H1 (cell line): ENCODE data around the gene BCAS3. TPM values are rescaled to one million over a fixed set of nuclear protein-coding genes. Genes with fewer than 3 reads are reported as not detected.

Experiments used
- CTCF ChIA-PET: fragments of 300-600 bp; sonication (Branson Sonifier 250); formaldehyde crosslinking; loops from one replicate; lab custom pipeline; 2021; ENCODE audit not compliant: partially characterized antibody; lab: Charles Lee
- POLR2A ChIA-PET: fragments of 300-600 bp; sonication (Branson Sonifier 250); formaldehyde crosslinking; loops from one replicate; lab custom pipeline; 2021; ENCODE audit warnings: inconsistent platforms; ENCODE audit not compliant: partially characterized antibody; lab: Charles Lee
- DNase-seq, 2 experiments: peaks; one replicate each; pipeline versions ENCODE4 v3.0.0 to v3.0.0-alpha.2; 2010 to 2022; ENCODE audit warnings: low spot score in 2 of 2, low read depth in 1 of 2, mixed read lengths in 1 of 2
- FAIRE-seq: peaks from 2 replicates; lab custom pipeline; 2011; peaks lifted over from hg19 to GRCh38; lab: Jason Lieb, UNC
- H2AFZ ChIP-seq: 2 replicates; pipeline ENCODE4 v1.8.1; 2012; ENCODE audit warnings: low read length, inconsistent platforms
- H2AK5ac ChIP-seq: 2 replicates; pipeline ENCODE4 v1.6.1; 2013; ENCODE audit warnings: low read depth, low read length
- H2BK120ac ChIP-seq: replicated peaks from 2 replicates; pipeline ENCODE3; 2013; ENCODE audit warnings: low read depth, low read length, inconsistent platforms
- H2BK12ac ChIP-seq: 2 replicates; pipeline ENCODE4 v1.6.1; 2013; ENCODE audit warnings: low read depth, low read length
- H2BK15ac ChIP-seq: 2 replicates; pipeline ENCODE4 v1.6.1; 2013; ENCODE audit warnings: low read length
- H2BK20ac ChIP-seq: 2 replicates; pipeline ENCODE4 v1.6.1; 2013; ENCODE audit warnings: low read length
- H2BK5ac ChIP-seq: 2 replicates; pipeline ENCODE4 v1.6.1; 2013; ENCODE audit warnings: low read depth, low read length
- H3K14ac ChIP-seq: 2 replicates; pipeline ENCODE4 v1.6.1; 2013; ENCODE audit warnings: inconsistent platforms; ENCODE audit not compliant: insufficient read length
- H3K18ac ChIP-seq: 2 replicates; pipeline ENCODE4 v1.6.1; 2013; ENCODE audit warnings: low read length; ENCODE audit errors: extremely low read depth
- H3K23ac ChIP-seq: 2 replicates; pipeline ENCODE4 v1.6.1; 2013; ENCODE audit warnings: inconsistent platforms; ENCODE audit not compliant: insufficient read length
- H3K23me2 ChIP-seq: 2 replicates; pipeline ENCODE4 v1.6.1; 2013; ENCODE audit warnings: low read depth, low read length
- H3K27ac ChIP-seq: 2 replicates; pipeline ENCODE4 v1.6.1; 2011; ENCODE audit warnings: low read depth, low read length, inconsistent platforms
- H3K27me3 ChIP-seq, 4 experiments: replicated peaks in 1 of 4; 1 replicate in 1 of 4; 2 replicates in 3 of 4; pipeline versions ENCODE4 v1.6.1 to v1.8.1; 2011 to 2013; ENCODE audit warnings: low read length in 3 of 4, mild to moderate bottlenecking in 3 of 4, inconsistent platforms in 2 of 4, mixed read lengths in 2 of 4, moderate library complexity in 1 of 4; ENCODE audit not compliant: control insufficient read depth in 3 of 4, insufficient read depth in 3 of 4; ENCODE audit errors: extremely low read depth in 1 of 4
- H3K36me3 ChIP-seq, 4 experiments: 2 replicates each; pipeline versions ENCODE4 v1.6.1 to v1.8.1; 2011 to 2013; ENCODE audit warnings: mild to moderate bottlenecking in 4 of 4, low read length in 3 of 4, moderate library complexity in 2 of 4, control low read depth in 1 of 4, inconsistent platforms in 1 of 4; ENCODE audit not compliant: insufficient read depth in 4 of 4, control insufficient read depth in 2 of 4
- H3K4ac ChIP-seq: replicated peaks from 2 replicates; pipeline ENCODE3; 2013; ENCODE audit warnings: low read length, low read depth, mixed read lengths, inconsistent platforms; ENCODE audit not compliant: insufficient read length
- H3K4me1 ChIP-seq, 4 experiments: replicated peaks in 1 of 4; 1 replicate in 1 of 4; 2 replicates in 3 of 4; pipeline versions ENCODE4 v1.6.1 to v1.8.1; 2011 to 2013; ENCODE audit warnings: low read length in 3 of 4, inconsistent platforms in 2 of 4, mixed read lengths in 1 of 4; ENCODE audit not compliant: insufficient read depth in 4 of 4, control insufficient read depth in 3 of 4
- H3K4me2 ChIP-seq, 2 experiments: 2 replicates each; pipeline versions ENCODE4 v1.6.1 to v1.8.1; 2011 to 2013; ENCODE audit warnings: low read depth in 2 of 2, low read length in 2 of 2, control low read depth in 1 of 2, inconsistent platforms in 1 of 2, mild to moderate bottlenecking in 1 of 2; ENCODE audit not compliant: insufficient read depth in 1 of 2
- H3K4me3 ChIP-seq, 4 experiments: fragments of 200-600, 300-600 bp in 1 of 4; sonication (generic), shearing (Covaris generic), sonication (Bioruptor Twin) in 1 of 4; 2 replicates each; pipeline versions ENCODE4 v1.5.1 to v1.8.1; 2011 to 2016; ENCODE audit warnings: low read length in 4 of 4, low read depth in 3 of 4, control low read depth in 2 of 4, inconsistent platforms in 2 of 4, mild to moderate bottlenecking in 2 of 4, mixed read lengths in 1 of 4, moderate library complexity in 1 of 4; ENCODE audit not compliant: insufficient read depth in 2 of 4; ENCODE audit errors: extremely low read depth in 1 of 4
- H3K56ac ChIP-seq: replicated peaks from 2 replicates; pipeline ENCODE3; 2013; ENCODE audit warnings: low read depth, mild to moderate bottlenecking, mixed read lengths, low read length, inconsistent platforms; ENCODE audit not compliant: insufficient read length
- H3K79me1 ChIP-seq: 2 replicates; pipeline ENCODE4 v1.6.1; 2013; ENCODE audit warnings: low read depth, low read length, control low read depth
- H3K79me2 ChIP-seq, 2 experiments: 2 replicates each; pipeline versions ENCODE4 v1.6.1 to v1.8.1; 2012 to 2013; ENCODE audit warnings: low read length in 2 of 2, mild to moderate bottlenecking in 2 of 2, inconsistent platforms in 1 of 2; ENCODE audit not compliant: insufficient read depth in 2 of 2, control insufficient read depth in 1 of 2
- H3K9ac ChIP-seq, 4 experiments: replicated peaks in 1 of 4; 1 replicate in 1 of 4; 2 replicates in 3 of 4; pipeline versions ENCODE4 v1.6.1 to v1.8.1; 2011 to 2013; ENCODE audit warnings: low read depth in 3 of 4, low read length in 3 of 4, control low read depth in 2 of 4, mild to moderate bottlenecking in 2 of 4, moderate library complexity in 2 of 4, inconsistent platforms in 1 of 4; ENCODE audit errors: extremely low read depth in 1 of 4
- H3K9me3 ChIP-seq, 2 experiments: 2 replicates each; pipeline versions ENCODE4 v1.6.1 to v1.8.1; 2012 to 2013; ENCODE audit warnings: mild to moderate bottlenecking in 2 of 2, moderate library complexity in 2 of 2, control low read depth in 1 of 2, inconsistent platforms in 1 of 2, low read depth in 1 of 2, low read length in 1 of 2, mixed read lengths in 1 of 2; ENCODE audit not compliant: insufficient read depth in 2 of 2
- H4K20me1 ChIP-seq, 2 experiments: replicated peaks in 1 of 2; 2 replicates each; pipeline versions ENCODE3 to v1.8.1; 2011 to 2013; ENCODE audit warnings: inconsistent platforms in 2 of 2, low read length in 2 of 2, mild to moderate bottlenecking in 1 of 2; ENCODE audit not compliant: insufficient read depth in 2 of 2, control insufficient read depth in 1 of 2
- H4K5ac ChIP-seq: 2 replicates; pipeline ENCODE4 v1.6.1; 2013; ENCODE audit warnings: low read length, low read depth, mixed read lengths, inconsistent platforms; ENCODE audit not compliant: insufficient read length
- H4K8ac ChIP-seq: 2 replicates; pipeline ENCODE4 v1.8.0; 2013; ENCODE audit warnings: mild to moderate bottlenecking, moderate library complexity, low read length, inconsistent platforms; ENCODE audit not compliant: insufficient read depth; ENCODE audit errors: extremely low read depth
- H4K91ac ChIP-seq: replicated peaks from 2 replicates; pipeline ENCODE3; 2013; ENCODE audit warnings: low read length, mixed read lengths, inconsistent platforms; ENCODE audit not compliant: insufficient read length
- BRCA1 ChIP-seq: IDR thresholded peaks from 2 replicates; pipeline ENCODE4 v1.6.1; 2012; ENCODE audit warnings: low read depth, low read length, improper control_type of control experiment
- CTBP2 ChIP-seq: IDR thresholded peaks from 2 replicates; pipeline ENCODE4 v1.7.0; 2011; ENCODE audit warnings: borderline replicate concordance, mild to moderate bottlenecking, moderate library complexity, mixed read lengths, low read length; ENCODE audit not compliant: insufficient read depth, insufficient read length
- GTF2F1 ChIP-seq: IDR thresholded peaks from 2 replicates; pipeline ENCODE4 v1.6.1; 2012; ENCODE audit warnings: low read depth, low read length, improper control_type of control experiment, borderline replicate concordance
- POLR2A ChIP-seq, 2 experiments: IDR thresholded peaks; 1 replicate in 1 of 2; 2 replicates in 1 of 2; pipeline ENCODE4 v1.6.1; 2011; ENCODE audit warnings: low read depth in 2 of 2, low read length in 2 of 2, mild to moderate bottlenecking in 2 of 2; ENCODE audit errors: control extremely low read depth in 1 of 2
- POLR2AphosphoS5 ChIP-seq: IDR thresholded peaks from 2 replicates; pipeline ENCODE4 v1.6.1; 2011; ENCODE audit warnings: low read depth, low read length
- RAD21 ChIP-seq, 2 experiments: IDR thresholded peaks in 1 of 2; conservative IDR thresholded peaks in 1 of 2; 2 replicates each; pipeline ENCODE4 v1.6.1; 2011; ENCODE audit warnings: low read depth in 2 of 2, low read length in 2 of 2, improper control_type of control experiment in 1 of 2, inconsistent platforms in 1 of 2, mild to moderate bottlenecking in 1 of 2, moderate library complexity in 1 of 2
- RBBP5 ChIP-seq: IDR thresholded peaks from 2 replicates; pipeline ENCODE4 v1.7.1; 2012; ENCODE audit warnings: low read depth, mild to moderate bottlenecking, inconsistent platforms, low read length, moderate library complexity, borderline replicate concordance
- SIN3A ChIP-seq, 2 experiments: IDR thresholded peaks in 1 of 2; conservative IDR thresholded peaks in 1 of 2; 2 replicates each; pipeline ENCODE4 v1.6.1; 2011 to 2012; ENCODE audit warnings: low read length in 2 of 2, improper control_type of control experiment in 1 of 2, low read depth in 1 of 2, mild to moderate bottlenecking in 1 of 2
- SRF ChIP-seq: IDR thresholded peaks from 2 replicates; pipeline ENCODE4 v1.6.1; 2011; ENCODE audit warnings: mild to moderate bottlenecking, low read depth, low read length, moderate library complexity
- TAF7 ChIP-seq: optimal IDR thresholded peaks from 2 replicates; pipeline ENCODE3; 2011; ENCODE audit warnings: low read depth, mild to moderate bottlenecking, inconsistent platforms, low read length, moderate library complexity, borderline replicate concordance
- WGBS, 2 experiments: shearing (Covaris generic) in 1 of 2; methylation state at CpG; one replicate each; pipeline versions ENCODE4 v1.1.6 to v1.1.7; 2013 to 2015; ENCODE audit warnings: low lambda C conversion rate in 2 of 2, mixed read lengths in 2 of 2, inconsistent platforms in 1 of 2, low coverage in 1 of 2, missing lambda C conversion rate in 1 of 2; ENCODE audit not compliant: insufficient replicate concordance in 2 of 2, insufficient coverage in 1 of 2, insufficient read length in 1 of 2; ENCODE audit errors: extremely low coverage in 1 of 2, missing lambda C conversion rate in 1 of 2; 5-methylcytosine and 5-hydroxymethylcytosine counted together
- polyA plus RNA-seq, 7 experiments: library from polyadenylated mRNA; depleted of rRNA in 3 of 7; stranded (reverse) in 5 of 7; unstranded in 2 of 7; fragments of >200 nt in 5 of 7; fragments of 200-250 nt in 2 of 7; gene quantifications; 1 replicate in 5 of 7; 2 replicates in 1 of 7; 4 replicates in 1 of 7; pipeline versions ENCODE4 v1.2.1 to v1.2.3, GENCODE V29; 2011 to 2013; ENCODE audit warnings: missing spikeins in 2 of 7, mixed read lengths in 2 of 7
- total RNA-seq: library from RNA; stranded (reverse); fragmentation: NEBNext Ultra II Directional; extraction: Animal tissue kit (Norgen Biotek cat#: 25700); gene quantifications from 2 replicates; pipeline ENCODE4 v1.2.1, GENCODE V29; 2021
- TF ChIP-seq, protein P1 (sequence below): IDR thresholded peaks from 2 replicates; pipeline ENCODE4 v1.6.1; 2012; ENCODE audit warnings: inconsistent platforms
- TF ChIP-seq, protein P2 (sequence below): IDR thresholded peaks from 2 replicates; pipeline ENCODE4 v1.6.1; 2012; ENCODE audit warnings: inconsistent platforms

The BCAS3 gene
- total and polyA plus RNA-seq, 2 of the 8 experiments (the other 6 are each of a cell fraction or from before 2014, with no cell fraction given) = 9.9 to 13.3 TPM

DNA sequence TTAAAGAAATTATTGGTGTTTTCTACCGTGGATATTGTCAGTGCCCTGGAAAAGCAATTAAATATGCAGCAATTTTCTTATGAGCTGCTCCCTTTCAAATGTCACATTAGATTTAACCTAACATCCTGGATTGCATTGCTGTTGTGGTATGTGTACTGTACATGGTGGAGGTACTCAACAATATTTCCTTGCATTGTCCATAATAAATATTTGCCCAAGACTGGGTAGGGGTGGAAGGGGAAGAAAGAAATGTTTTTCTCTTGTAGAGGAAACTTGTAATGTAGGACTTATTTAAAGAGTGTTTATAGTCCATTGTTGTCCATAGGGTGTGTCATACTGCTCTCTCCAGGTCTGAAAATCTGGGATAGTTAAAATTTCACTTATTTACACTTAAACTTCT, 375.8 kb downstream of the BCAS3 start:
- no peak for DNase-seq
- Histone ChIP-seq H2BK12ac (no peak overlapping the region), H3K9ac (no peak overlapping the region), H3K56ac (no peak overlapping the region), H3K4me1 (no peaks in the 10 kb centered on the region), H3K79me2 (no peaks in the 10 kb centered on the region), H3K14ac (no peak overlapping the region), H3K27me3 (no peaks in the 10 kb centered on the region), H2BK120ac (no peak overlapping the region), H3K23me2 (no peaks in the 10 kb centered on the region), H3K4me3 (no peak overlapping the region), H2BK15ac (no peak overlapping the region), H4K8ac (no peak overlapping the region), H3K36me3 (no peaks in the 10 kb centered on the region), H3K27ac (no peak overlapping the region), H2AFZ (no peak overlapping the region), H4K91ac (no peak overlapping the region), H2AK5ac (no peak overlapping the region), H3K4ac (no peak overlapping the region), H3K23ac (no peak overlapping the region), H3K4me2 (no peak overlapping the region), H3K9me3 (no peaks in the 10 kb centered on the region), H3K18ac (no peak overlapping the region), H2BK20ac (no peak overlapping the region), H4K5ac (no peak overlapping the region), H4K20me1 (no peaks in the 10 kb centered on the region), H2BK5ac (no peak overlapping the region), H3K79me1 (no peaks in the 10 kb centered on the region)
- ChIA-PET POLR2A (no interaction called here), CTCF (interaction anchor here (0.7 kb wide), 1 partner anchor 337 kb away, joined by 3 read pairs; no protein-coding TSS in a partner anchor)
- 94% methylated on average over 1 of the region's 1 CpG; no CpG with 5 or more reads in 1 of the 2 experiments for WGBS, 2 experiments
- no peak for FAIRE-seq
- TF ChIP-seq BRCA1 = no peak
- TF ChIP-seq, protein P1, sequence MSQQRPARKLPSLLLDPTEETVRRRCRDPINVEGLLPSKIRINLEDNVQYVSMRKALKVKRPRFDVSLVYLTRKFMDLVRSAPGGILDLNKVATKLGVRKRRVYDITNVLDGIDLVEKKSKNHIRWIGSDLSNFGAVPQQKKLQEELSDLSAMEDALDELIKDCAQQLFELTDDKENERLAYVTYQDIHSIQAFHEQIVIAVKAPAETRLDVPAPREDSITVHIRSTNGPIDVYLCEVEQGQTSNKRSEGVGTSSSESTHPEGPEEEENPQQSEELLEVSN = no peak
- TF ChIP-seq POLR2A (IDR thresholded peaks at IDR 0.05; ENCODE audit: control extremely low read depth in 1 of 2, low read depth in 2 of 2, low read length in 2 of 2) = no peak
- TF ChIP-seq SIN3A (conservative IDR thresholded peaks at IDR 0.05 in 1 of 2, IDR thresholded peaks at IDR 0.05 in 1 of 2; ENCODE audit: low read depth in 1 of 2, low read length in 2 of 2) = no peak
- TF ChIP-seq POLR2AphosphoS5 = no peak
- no peak for TF ChIP-seq TAF7
- no peak for TF ChIP-seq SRF
- TF ChIP-seq GTF2F1 = no peak
- no peak for TF ChIP-seq CTBP2
- TF ChIP-seq RAD21 (IDR thresholded peaks at IDR 0.05 in 1 of 2, conservative IDR thresholded peaks at IDR 0.05 in 1 of 2; ENCODE audit: low read depth in 2 of 2, low read length in 2 of 2) = no peak
- TF ChIP-seq, protein P2, sequence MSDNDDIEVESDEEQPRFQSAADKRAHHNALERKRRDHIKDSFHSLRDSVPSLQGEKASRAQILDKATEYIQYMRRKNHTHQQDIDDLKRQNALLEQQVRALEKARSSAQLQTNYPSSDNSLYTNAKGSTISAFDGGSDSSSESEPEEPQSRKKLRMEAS = no peak
- TF ChIP-seq RBBP5 = no peak
